GM12874 (cell line): ENCODE measurements around the gene RTEL1.

Experiments used
- CTCF ChIP-seq: IDR thresholded peaks from 2 replicates; pipeline ENCODE4 v1.5.1; 2011; ENCODE audit warnings: low read depth, mild to moderate bottlenecking, control low read depth, low read length, moderate library complexity; ENCODE audit not compliant: insufficient read depth

The RTEL1 gene

DNA sequence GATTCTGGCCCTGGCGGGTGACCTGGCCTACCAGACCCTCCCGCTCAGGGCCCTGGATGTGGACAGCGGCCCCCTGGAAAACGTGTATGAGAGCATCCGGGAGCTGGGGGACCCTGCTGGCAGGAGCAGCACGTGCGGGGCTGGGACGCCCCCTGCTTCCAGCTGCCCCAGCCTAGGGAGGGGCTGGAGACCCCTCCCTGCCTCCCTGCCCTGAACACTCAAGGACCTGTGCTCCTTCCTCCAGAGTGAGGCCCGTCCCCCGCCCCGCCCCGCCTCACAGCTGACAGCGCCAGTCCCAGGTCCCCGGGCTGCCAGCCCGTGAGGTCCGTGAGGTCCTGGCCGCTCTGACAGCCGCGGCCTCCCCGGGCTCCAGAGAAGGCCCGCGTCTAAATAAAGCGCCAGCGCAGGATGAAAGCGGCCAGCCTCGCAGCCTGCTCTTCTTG, 80.6 kb downstream of the RTEL1 start:
- TF ChIP-seq CTCF = no peak

DNA sequence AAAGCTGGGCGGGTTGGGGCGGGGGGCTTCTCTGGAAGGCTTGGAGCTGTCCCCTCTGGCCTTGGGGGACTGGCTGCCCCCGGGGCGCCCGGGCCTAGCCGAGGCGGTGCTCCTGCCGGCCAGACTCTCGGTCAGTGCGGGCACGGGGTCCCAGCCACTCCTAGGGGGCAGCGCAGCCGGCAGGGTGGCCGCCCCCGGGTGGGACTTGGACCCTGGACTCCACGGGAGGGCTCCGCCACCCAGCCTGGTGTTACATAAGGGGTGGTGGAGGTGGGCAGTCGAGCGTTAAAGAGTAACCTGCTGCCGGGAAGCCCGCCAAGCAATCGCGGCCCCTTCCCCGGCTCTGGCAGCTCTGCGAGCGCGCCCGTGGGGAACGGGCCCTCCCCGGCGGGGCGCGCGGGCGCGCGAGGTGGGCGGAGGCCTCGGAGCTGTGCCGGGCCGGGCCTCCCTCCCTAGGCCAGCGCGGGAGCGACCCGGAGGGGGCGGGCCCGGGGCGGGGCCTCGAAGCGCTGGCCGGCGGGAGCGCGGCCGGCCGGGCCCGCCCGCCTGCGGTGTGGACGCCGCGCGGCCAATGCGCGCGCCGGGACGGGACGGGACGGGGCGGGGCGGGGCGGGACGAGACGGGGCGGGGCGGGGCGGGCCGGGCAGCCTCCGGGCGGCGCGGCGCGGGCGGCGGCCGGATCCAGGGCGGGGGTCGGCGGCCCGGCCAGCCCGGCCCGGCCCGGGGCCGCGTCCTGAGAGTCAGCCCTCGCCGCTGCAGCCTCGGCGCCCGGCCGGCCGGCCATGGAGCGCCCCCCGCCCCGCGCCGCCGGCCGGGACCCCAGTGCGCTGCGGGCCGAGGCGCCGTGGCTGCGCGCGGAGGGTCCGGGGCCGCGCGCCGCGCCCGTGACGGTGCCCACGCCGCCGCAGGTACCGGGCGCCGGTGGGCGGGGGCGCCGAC, 81.3 kb downstream of the RTEL1 start, which contains the start of gene SLC2A4RG:
Gene SLC2A4RG (plus strand): TSS at position 647 of the 940 bp plus-strand sequence. CDS start 137 bp downstream, at position 784.
- no peak for TF ChIP-seq CTCF

- no peak for TF ChIP-seq CTCF
Observed at GRCh38 chr20:63740070-63740626, 82.0 kb downstream of the RTEL1 start.

- TF ChIP-seq CTCF = no peak
Observed at GRCh38 chr20:63740627-63741353, 82.7 kb downstream of the RTEL1 start.

- TF ChIP-seq CTCF = no peak
Observed at GRCh38 chr20:63741354-63741675, 83.2 kb downstream of the RTEL1 start.

DNA sequence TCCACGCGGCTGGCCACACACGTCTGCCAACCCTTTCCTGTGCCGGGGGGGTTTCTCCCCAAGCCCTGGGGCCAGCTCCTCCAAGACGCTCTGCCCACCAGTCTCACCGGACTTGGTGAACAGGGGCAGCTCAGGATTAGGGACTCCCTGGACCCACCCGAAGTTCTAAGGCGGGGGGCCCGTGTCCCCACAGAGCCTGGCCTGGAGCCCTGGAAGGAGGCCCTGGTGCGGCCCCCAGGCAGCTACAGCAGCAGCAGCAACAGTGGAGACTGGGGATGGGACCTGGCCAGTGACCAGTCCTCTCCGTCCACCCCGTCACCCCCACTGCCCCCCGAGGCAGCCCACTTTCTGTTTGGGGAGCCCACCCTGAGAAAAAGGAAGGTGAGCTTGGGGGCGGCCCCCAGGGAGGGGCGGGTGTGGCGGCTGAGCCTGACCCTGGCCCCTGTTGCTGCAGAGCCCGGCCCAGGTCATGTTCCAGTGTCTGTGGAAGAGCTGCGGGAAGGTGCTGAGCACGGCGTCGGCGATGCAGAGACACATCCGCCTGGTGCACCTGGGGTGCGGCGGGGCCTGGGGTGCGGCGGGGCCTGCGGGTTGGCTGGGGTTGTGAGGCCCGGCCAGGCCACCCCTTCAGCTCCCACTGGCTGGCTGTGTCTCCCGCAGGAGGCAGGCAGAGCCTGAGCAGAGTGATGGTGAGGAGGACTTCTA, 83.7 kb downstream of the RTEL1 start:
- no peak for TF ChIP-seq CTCF
